WTC11 (cell line): ENCODE measurements around the gene DALRD3. TPM values are rescaled to one million over a fixed set of nuclear protein-coding genes. Genes with fewer than 3 reads are reported as not detected.

Experiments
- IRF1 ChIP-seq: sonication (generic); formaldehyde crosslinking; IDR thresholded peaks from 2 replicates; pipeline ENCODE4 v1.8.0; 2023; ENCODE audit warnings: missing genetic modification reagents
- IRF2 ChIP-seq: sonication (generic); formaldehyde crosslinking; IDR thresholded peaks from 2 replicates; pipeline ENCODE4 v1.8.0; 2022; ENCODE audit warnings: low read depth, missing genetic modification reagents, borderline replicate concordance
- JUN ChIP-seq: sonication (generic); formaldehyde crosslinking; IDR thresholded peaks from 2 replicates; pipeline ENCODE4 v1.8.0; 2023; ENCODE audit warnings: mild to moderate bottlenecking, missing genetic modification reagents
- KAT7 ChIP-seq: sonication (generic); formaldehyde crosslinking; IDR thresholded peaks from 2 replicates; pipeline ENCODE4 v1.8.1; 2023; ENCODE audit warnings: missing genetic modification reagents, mild to moderate bottlenecking, borderline replicate concordance
- NR3C1 ChIP-seq: sonication (generic); formaldehyde crosslinking; conservative IDR thresholded peaks from 2 replicates; pipeline ENCODE4 v1.8.1; 2023; ENCODE audit warnings: low read depth, mild to moderate bottlenecking, missing genetic modification reagents
- RELA ChIP-seq: sonication (generic); formaldehyde crosslinking; IDR thresholded peaks from 2 replicates; pipeline ENCODE4 v1.8.1; 2022; ENCODE audit warnings: missing genetic modification reagents, mild to moderate bottlenecking, borderline replicate concordance
- SP1 ChIP-seq: sonication (generic); formaldehyde crosslinking; conservative IDR thresholded peaks from 2 replicates; pipeline ENCODE4 v1.8.1; 2022; ENCODE audit warnings: missing genetic modification reagents
- USF2 ChIP-seq: sonication (generic); formaldehyde crosslinking; IDR thresholded peaks from 2 replicates; pipeline ENCODE4 v1.8.1; 2023; ENCODE audit warnings: mild to moderate bottlenecking, missing genetic modification reagents, moderate library complexity
- total RNA-seq: library from RNA; stranded (reverse); gene quantifications from 3 replicates; pipeline ENCODE4 v1.2.3, GENCODE V29; 2021
- TF ChIP-seq, protein P1 (sequence below): sonication (generic); formaldehyde crosslinking; IDR thresholded peaks from 2 replicates; pipeline ENCODE4 v1.8.1; 2023; ENCODE audit warnings: mild to moderate bottlenecking, missing genetic modification reagents
- TF ChIP-seq, protein P2 (sequence below): sonication (generic); formaldehyde crosslinking; IDR thresholded peaks from 2 replicates; pipeline ENCODE4 v1.8.1; 2023; ENCODE audit warnings: mild to moderate bottlenecking, moderate library complexity, missing genetic modification reagents
- TF ChIP-seq, protein P3 (sequence below): sonication (generic); formaldehyde crosslinking; IDR thresholded peaks from 2 replicates; pipeline ENCODE4 v1.8.1; 2022; ENCODE audit warnings: missing genetic modification reagents, borderline replicate concordance
- TF ChIP-seq, protein P4 (sequence below): sonication (generic); formaldehyde crosslinking; IDR thresholded peaks from 2 replicates; pipeline ENCODE4 v1.8.0; 2022; ENCODE audit warnings: mild to moderate bottlenecking, missing genetic modification reagents
- TF ChIP-seq, protein P5 (sequence below): fragments of 250-450 bp; sonication (Bioruptor Pico); IDR thresholded peaks from 2 replicates; pipeline ENCODE4 v2.1.2; 2022; ENCODE audit warnings: mild to moderate bottlenecking, moderate library complexity
- TF ChIP-seq, protein P6 (sequence below): sonication (generic); formaldehyde crosslinking; IDR thresholded peaks from 2 replicates; pipeline ENCODE4 v1.8.1; 2023; ENCODE audit warnings: mild to moderate bottlenecking, missing genetic modification reagents
- TF ChIP-seq, protein P7 (sequence below): sonication (generic); formaldehyde crosslinking; IDR thresholded peaks from 2 replicates; pipeline ENCODE4 v1.8.0; 2022; ENCODE audit warnings: mild to moderate bottlenecking, missing genetic modification reagents

Gene DALRD3
- total RNA-seq, 1 experiment from 2014 or later = 41.4 TPM

- TF ChIP-seq KAT7 (CRISPR knock-in tag) (no peak), RELA (CRISPR knock-in tag) (no peak), USF2 (CRISPR knock-in tag) (peak; percentile 12; the same call in 1 of the 2 replicates), IRF1 (no peak), IRF2 (CRISPR knock-in tag) (no peak; the same call in 1 of the 2 replicates), SP1 (CRISPR knock-in tag) (peak; percentile 86), JUN (CRISPR knock-in tag) (0 out of 2 replicates have a peak, but pooled peaks have one; percentile 46), NR3C1 (CRISPR knock-in tag) (no peak; the same call in 1 of the 2 replicates)
- TF ChIP-seq, protein P1, sequence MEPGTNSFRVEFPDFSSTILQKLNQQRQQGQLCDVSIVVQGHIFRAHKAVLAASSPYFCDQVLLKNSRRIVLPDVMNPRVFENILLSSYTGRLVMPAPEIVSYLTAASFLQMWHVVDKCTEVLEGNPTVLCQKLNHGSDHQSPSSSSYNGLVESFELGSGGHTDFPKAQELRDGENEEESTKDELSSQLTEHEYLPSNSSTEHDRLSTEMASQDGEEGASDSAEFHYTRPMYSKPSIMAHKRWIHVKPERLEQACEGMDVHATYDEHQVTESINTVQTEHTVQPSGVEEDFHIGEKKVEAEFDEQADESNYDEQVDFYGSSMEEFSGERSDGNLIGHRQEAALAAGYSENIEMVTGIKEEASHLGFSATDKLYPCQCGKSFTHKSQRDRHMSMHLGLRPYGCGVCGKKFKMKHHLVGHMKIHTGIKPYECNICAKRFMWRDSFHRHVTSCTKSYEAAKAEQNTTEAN (CRISPR knock-in tag) = no peak
- TF ChIP-seq, protein P2, sequence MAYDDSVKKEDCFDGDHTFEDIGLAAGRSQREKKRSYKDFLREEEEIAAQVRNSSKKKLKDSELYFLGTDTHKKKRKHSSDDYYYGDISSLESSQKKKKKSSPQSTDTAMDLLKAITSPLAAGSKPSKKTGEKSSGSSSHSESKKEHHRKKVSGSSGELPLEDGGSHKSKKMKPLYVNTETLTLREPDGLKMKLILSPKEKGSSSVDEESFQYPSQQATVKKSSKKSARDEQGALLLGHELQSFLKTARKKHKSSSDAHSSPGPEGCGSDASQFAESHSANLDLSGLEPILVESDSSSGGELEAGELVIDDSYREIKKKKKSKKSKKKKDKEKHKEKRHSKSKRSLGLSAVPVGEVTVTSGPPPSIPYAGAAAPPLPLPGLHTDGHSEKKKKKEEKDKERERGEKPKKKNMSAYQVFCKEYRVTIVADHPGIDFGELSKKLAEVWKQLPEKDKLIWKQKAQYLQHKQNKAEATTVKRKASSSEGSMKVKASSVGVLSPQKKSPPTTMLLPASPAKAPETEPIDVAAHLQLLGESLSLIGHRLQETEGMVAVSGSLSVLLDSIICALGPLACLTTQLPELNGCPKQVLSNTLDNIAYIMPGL (CRISPR knock-in tag) = no peak
- TF ChIP-seq, protein P3, sequence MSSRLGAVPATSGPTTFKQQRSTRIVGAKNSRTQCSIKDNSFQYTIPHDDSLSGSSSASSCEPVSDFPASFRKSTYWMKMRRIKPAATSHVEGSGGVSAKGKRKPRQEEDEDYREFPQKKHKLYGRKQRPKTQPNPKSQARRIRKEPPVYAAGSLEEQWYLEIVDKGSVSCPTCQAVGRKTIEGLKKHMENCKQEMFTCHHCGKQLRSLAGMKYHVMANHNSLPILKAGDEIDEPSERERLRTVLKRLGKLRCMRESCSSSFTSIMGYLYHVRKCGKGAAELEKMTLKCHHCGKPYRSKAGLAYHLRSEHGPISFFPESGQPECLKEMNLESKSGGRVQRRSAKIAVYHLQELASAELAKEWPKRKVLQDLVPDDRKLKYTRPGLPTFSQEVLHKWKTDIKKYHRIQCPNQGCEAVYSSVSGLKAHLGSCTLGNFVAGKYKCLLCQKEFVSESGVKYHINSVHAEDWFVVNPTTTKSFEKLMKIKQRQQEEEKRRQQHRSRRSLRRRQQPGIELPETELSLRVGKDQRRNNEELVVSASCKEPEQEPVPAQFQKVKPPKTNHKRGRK = no peak
- TF ChIP-seq, protein P4, sequence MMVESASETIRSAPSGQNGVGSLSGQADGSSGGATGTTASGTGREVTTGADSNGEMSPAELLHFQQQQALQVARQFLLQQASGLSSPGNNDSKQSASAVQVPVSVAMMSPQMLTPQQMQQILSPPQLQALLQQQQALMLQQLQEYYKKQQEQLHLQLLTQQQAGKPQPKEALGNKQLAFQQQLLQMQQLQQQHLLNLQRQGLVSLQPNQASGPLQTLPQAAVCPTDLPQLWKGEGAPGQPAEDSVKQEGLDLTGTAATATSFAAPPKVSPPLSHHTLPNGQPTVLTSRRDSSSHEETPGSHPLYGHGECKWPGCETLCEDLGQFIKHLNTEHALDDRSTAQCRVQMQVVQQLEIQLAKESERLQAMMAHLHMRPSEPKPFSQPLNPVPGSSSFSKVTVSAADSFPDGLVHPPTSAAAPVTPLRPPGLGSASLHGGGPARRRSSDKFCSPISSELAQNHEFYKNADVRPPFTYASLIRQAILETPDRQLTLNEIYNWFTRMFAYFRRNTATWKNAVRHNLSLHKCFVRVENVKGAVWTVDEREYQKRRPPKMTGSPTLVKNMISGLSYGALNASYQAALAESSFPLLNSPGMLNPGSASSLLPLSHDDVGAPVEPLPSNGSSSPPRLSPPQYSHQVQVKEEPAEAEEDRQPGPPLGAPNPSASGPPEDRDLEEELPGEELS (CRISPR knock-in tag) = peak; percentile 60; the same call in 1 of the 2 replicates
- TF ChIP-seq, protein P5, sequence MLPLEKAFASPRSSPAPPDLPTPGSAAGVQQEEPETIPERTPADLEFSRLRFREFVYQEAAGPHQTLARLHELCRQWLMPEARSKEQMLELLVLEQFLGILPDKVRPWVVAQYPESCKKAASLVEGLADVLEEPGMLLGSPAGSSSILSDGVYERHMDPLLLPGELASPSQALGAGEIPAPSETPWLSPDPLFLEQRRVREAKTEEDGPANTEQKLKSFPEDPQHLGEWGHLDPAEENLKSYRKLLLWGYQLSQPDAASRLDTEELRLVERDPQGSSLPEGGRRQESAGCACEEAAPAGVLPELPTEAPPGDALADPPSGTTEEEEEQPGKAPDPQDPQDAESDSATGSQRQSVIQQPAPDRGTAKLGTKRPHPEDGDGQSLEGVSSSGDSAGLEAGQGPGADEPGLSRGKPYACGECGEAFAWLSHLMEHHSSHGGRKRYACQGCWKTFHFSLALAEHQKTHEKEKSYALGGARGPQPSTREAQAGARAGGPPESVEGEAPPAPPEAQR (CRISPR knock-in tag) = no peak
- TF ChIP-seq, protein P6, sequence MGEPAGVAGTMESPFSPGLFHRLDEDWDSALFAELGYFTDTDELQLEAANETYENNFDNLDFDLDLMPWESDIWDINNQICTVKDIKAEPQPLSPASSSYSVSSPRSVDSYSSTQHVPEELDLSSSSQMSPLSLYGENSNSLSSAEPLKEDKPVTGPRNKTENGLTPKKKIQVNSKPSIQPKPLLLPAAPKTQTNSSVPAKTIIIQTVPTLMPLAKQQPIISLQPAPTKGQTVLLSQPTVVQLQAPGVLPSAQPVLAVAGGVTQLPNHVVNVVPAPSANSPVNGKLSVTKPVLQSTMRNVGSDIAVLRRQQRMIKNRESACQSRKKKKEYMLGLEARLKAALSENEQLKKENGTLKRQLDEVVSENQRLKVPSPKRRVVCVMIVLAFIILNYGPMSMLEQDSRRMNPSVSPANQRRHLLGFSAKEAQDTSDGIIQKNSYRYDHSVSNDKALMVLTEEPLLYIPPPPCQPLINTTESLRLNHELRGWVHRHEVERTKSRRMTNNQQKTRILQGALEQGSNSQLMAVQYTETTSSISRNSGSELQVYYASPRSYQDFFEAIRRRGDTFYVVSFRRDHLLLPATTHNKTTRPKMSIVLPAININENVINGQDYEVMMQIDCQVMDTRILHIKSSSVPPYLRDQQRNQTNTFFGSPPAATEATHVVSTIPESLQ (CRISPR knock-in tag) = no peak
- TF ChIP-seq, protein P7, sequence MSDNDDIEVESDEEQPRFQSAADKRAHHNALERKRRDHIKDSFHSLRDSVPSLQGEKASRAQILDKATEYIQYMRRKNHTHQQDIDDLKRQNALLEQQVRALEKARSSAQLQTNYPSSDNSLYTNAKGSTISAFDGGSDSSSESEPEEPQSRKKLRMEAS = 0 out of 2 replicates have a peak, but pooled peaks have one; percentile 64
- TF ChIP-seq, all 79 proteins: peak for 20
These were observed 2.9 kb upstream of the DALRD3 start (continued) for GRCh38 chr3:49021213-49021812.
